ENCODE results near the gene TOM1L2.

TOM1L2 gene

DNA sequence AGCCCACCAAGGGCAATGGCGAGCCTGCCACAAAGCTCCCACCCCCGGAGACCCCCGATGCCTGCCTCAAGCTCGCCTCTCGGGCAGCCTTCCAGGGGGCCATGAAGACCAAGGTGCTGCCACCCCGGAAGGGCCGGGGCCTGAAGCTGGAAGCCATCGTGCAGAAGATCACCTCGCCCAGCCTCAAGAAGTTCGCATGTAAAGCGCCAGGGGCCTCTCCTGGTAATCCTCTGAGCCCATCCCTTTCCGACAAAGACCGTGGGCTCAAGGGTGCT, 175.5 kb downstream of the TOM1L2 start:
- DNase-seq, result no peak

DNA sequence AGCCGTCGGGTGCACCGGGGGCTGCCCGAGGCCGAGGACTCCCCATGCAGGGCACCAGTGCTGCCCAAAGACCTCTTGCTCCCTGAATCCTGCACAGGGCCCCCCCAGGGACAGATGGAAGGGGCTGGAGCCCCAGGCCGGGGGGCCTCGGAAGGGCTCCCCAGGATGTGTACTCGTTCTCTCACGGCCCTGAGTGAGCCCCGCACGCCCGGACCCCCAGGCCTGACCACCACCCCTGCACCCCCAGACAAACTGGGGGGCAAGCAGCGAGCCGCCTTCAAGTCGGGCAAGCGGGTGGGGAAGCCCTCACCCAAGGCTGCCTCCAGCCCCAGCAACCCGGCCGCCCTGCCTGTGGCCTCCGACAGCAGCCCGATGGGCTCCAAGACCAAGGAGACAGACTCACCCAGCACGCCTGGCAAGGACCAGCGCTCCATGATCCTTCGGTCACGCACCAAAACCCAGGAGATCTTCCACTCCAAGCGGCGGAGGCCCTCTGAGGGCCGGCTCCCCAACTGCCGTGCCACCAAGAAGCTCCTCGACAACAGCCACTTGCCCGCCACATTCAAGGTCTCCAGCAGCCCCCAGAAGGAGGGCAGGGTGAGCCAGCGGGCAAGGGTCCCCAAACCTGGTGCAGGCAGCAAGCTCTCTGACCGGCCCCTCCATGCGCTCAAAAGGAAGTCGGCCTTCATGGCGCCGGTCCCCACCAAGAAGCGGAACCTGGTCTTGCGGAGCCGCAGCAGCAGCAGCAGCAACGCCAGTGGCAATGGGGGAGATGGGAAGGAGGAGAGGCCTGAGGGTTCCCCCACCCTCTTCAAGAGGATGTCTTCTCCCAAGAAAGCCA, 176.0 kb downstream of the TOM1L2 start:
- no peak for DNase-seq

DNA sequence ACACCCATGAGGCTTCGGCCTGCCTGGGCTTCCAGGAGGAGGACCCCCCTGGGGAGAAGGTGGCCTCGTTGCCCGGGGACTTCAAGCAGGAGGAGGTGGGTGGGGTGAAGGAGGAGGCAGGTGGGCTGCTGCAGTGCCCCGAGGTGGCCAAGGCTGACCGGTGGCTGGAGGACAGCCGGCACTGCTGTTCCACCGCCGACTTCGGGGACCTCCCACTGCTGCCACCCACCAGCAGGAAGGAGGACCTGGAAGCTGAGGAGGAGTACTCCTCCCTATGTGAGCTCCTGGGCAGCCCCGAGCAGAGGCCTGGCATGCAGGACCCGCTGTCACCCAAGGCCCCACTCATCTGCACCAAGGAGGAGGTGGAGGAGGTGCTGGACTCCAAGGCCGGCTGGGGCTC, 176.9 kb downstream of the TOM1L2 start:
- DNase-seq, result no peak

DNA sequence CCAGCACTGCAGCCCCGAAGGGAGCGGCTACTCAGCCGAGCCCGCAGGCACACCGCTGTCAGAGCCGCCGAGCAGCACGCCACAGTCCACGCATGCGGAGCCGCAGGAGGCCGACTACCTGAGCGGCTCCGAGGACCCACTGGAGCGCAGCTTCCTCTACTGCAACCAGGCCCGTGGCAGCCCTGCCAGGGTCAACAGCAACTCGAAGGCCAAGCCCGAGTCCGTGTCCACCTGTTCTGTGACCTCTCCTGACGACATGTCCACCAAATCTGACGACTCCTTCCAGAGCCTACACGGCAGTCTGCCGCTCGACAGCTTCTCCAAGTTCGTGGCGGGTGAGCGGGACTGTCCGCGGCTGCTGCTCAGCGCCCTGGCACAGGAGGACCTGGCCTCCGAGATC, 177.8 kb downstream of the TOM1L2 start:
- no peak for DNase-seq
